Thoracic aorta (tissue), 2 donors: ENCODE results near the gene RCOR1. TPM values are rescaled to one million over a fixed set of nuclear protein-coding genes. Genes with fewer than 3 reads are reported as not detected.

Experiments
- ATAC-seq: fragments of 150-250 bp; one replicate; pipeline ENCODE4 v1.8.0; 2017; ENCODE audit warnings: low read depth; ENCODE audit not compliant: insufficient number of reproducible peaks, low FRiP score
- DNase-seq: peaks from one replicate; pipeline ENCODE4 v3.0.0-alpha.2; 2020; ENCODE audit warnings: low spot score
- H3K27ac ChIP-seq, 2 donors: fragments of 200-600 bp; sonication (generic); 1 replicate in 1 of 2; 2 replicates in 1 of 2; pipeline ENCODE4 v1.5.1; 2016; ENCODE audit warnings: mild to moderate bottlenecking in 2 of 2, moderate library complexity in 2 of 2
- H3K27me3 ChIP-seq: fragments of 200-600 bp; sonication (generic); replicated peaks from 2 replicates; pipeline ENCODE4 v1.6.0; 2016; ENCODE audit warnings: mild to moderate bottlenecking; ENCODE audit not compliant: insufficient read depth
- H3K36me3 ChIP-seq: fragments of 200-600 bp; sonication (generic); one replicate; pipeline ENCODE4 v1.5.1; 2016
- H3K4me1 ChIP-seq, 2 donors: fragments of 200-600 bp; sonication (generic); 1 replicate in 1 of 2; 2 replicates in 1 of 2; pipeline versions ENCODE4 v1.5.1 to v1.6.0; 2016; ENCODE audit warnings: low read depth in 2 of 2, mild to moderate bottlenecking in 1 of 2; ENCODE audit not compliant: control insufficient read depth in 1 of 2
- H3K4me3 ChIP-seq: fragments of 200-600 bp; sonication (generic); 2 replicates; pipeline ENCODE4 v1.5.1; 2016; ENCODE audit warnings: mild to moderate bottlenecking
- H3K9me3 ChIP-seq: fragments of 200-600 bp; sonication (generic); 2 replicates; pipeline ENCODE4 v1.5.1; 2016
- CTCF ChIP-seq: fragments of 200-600 bp; sonication (generic); IDR thresholded peaks from one replicate; pipeline ENCODE4 v1.5.1; 2019; ENCODE audit warnings: antibody characterized with exemption
- total RNA-seq, 2 donors: library from RNA; depleted of rRNA; stranded (reverse); fragments of >200 nt; gene quantifications; one replicate each; pipeline versions ENCODE4 v1.1.0 to v1.2.3, GENCODE V29; 2016

RCOR1 gene
- total RNA-seq, 2 donors from 2014 or later = 6.5 to 17.1 TPM

GRCh38 chr14:102591372-102591943 lies 991 bp upstream of the RCOR1 start:
- Histone ChIP-seq H3K27ac (peak overlapping the region; percentile 95 to 97), H3K36me3 (no peaks in the 10 kb centered on the region), H3K27me3 (no peaks in the 10 kb centered on the region), H3K4me1 (peaks cover 6 to 24% of the 10 kb centered on the region in 2 donors), H3K4me3 (peak overlapping the region; percentile 93), H3K9me3 (no peaks in the 10 kb centered on the region)
- no peak for ATAC-seq
- no peak for TF ChIP-seq CTCF
- no peak for DNase-seq

GRCh38 chr14:102592763-102593060 lies 263 bp downstream of the RCOR1 start:
- Histone ChIP-seq H3K4me3 (peak overlapping the region; percentile 93), H3K36me3 (no peaks in the 10 kb centered on the region), H3K9me3 (no peaks in the 10 kb centered on the region), H3K27me3 (no peaks in the 10 kb centered on the region), H3K27ac (peak overlapping the region; percentile 83 to 87), H3K4me1 (peaks cover 6 to 24% of the 10 kb centered on the region in 2 donors)
- DNase-seq = no peak
- ATAC-seq = peak; percentile 1
- TF ChIP-seq CTCF = no peak

GRCh38 chr14:102593061-102593824 lies 794 bp downstream of the RCOR1 start:
- DNase-seq (no peak), ATAC-seq (peak; percentile 4)
- Histone ChIP-seq H3K4me1 (peaks cover 6 to 24% of the 10 kb centered on the region in 2 donors), H3K36me3 (no peaks in the 10 kb centered on the region), H3K4me3 (peak overlapping the region; percentile 93), H3K9me3 (no peaks in the 10 kb centered on the region), H3K27me3 (no peaks in the 10 kb centered on the region), H3K27ac (peak overlapping the region; percentile 83 to 87)
- peak; percentile 65 for TF ChIP-seq CTCF

- no peaks in the 10 kb centered on the region for H3K27me3 ChIP-seq
- no peak for TF ChIP-seq CTCF
- H3K9me3 ChIP-seq = no peaks in the 10 kb centered on the region
- H3K36me3 ChIP-seq = no peaks in the 10 kb centered on the region
- H3K4me1 ChIP-seq = peaks cover 6 to 24% of the 10 kb centered on the region in 2 donors
- no peak for ATAC-seq
- H3K27ac ChIP-seq = peak overlapping the region; percentile 83 to 87
- no peak for DNase-seq
- peak overlapping the region; percentile 93 for H3K4me3 ChIP-seq
Observed at GRCh38 chr14:102593825-102594137, 1.3 kb downstream of the RCOR1 start.

- Histone ChIP-seq H3K36me3 (no peaks in the 10 kb centered on the region), H3K27ac (no peak overlapping the region), H3K27me3 (no peaks in the 10 kb centered on the region), H3K4me1 (peaks cover 6 to 24% of the 10 kb centered on the region in 2 donors), H3K4me3 (peak overlapping the region; percentile 93), H3K9me3 (no peaks in the 10 kb centered on the region)
- ATAC-seq (no peak), DNase-seq (peak; percentile 9)
- peak; percentile 74 for TF ChIP-seq CTCF
Observed at GRCh38 chr14:102594514-102595175, 2.2 kb downstream of the RCOR1 start.
